ENCODE measurements around the gene ZG16.
"Not testable (repeated sequence)": the region's sequence is repeated elsewhere in the genome, so short reads cannot be mapped to it uniquely, and the experiment has no call there.

Gene ZG16

GRCh38 chr16:29756654-29757053, 21.4 kb upstream of the ZG16 start:
- TF ChIP-seq CTCF (IDR thresholded peaks at IDR 0.05; ENCODE audit: low read depth, low read length, missing control alignments): no peak
- DNase-seq (ENCODE audit: extremely low read depth, low read depth): no peak
- no peak overlapping the region for H3K4me3 ChIP-seq (replicated peaks; ENCODE audit: low read depth, low read length)

GRCh38 chr16:29757086-29757485, 21.0 kb upstream of the ZG16 start:
- not testable (repeated sequence) for DNase-seq (ENCODE audit: extremely low read depth, low read depth); H3K4me3 ChIP-seq (replicated peaks; ENCODE audit: low read depth, low read length)

- TF ChIP-seq CTCF (IDR thresholded peaks at IDR 0.05; ENCODE audit: low read depth, low read length, missing control alignments): no peak
- no peak overlapping the region for H3K4me3 ChIP-seq (replicated peaks; ENCODE audit: low read depth, low read length)
- DNase-seq (ENCODE audit: extremely low read depth, low read depth): no peak
These were observed 20.0 kb upstream of the ZG16 start for GRCh38 chr16:29757950-29758466.

- DNase-seq (ENCODE audit: extremely low read depth, low read depth): no peak
- no peak for TF ChIP-seq CTCF (IDR thresholded peaks at IDR 0.05; ENCODE audit: low read depth, low read length, missing control alignments)
- H3K4me3 ChIP-seq (replicated peaks; ENCODE audit: low read depth, low read length): no peak overlapping the region
These were observed 17.3 kb upstream of the ZG16 start for GRCh38 chr16:29760567-29761279.

- not testable (repeated sequence) for DNase-seq (ENCODE audit: extremely low read depth, low read depth); H3K4me3 ChIP-seq (replicated peaks; ENCODE audit: low read depth, low read length)
These were observed 16.8 kb upstream of the ZG16 start for GRCh38 chr16:29761280-29761651.

GRCh38 chr16:29761882-29762281, 16.2 kb upstream of the ZG16 start:
- no peak for TF ChIP-seq CTCF (IDR thresholded peaks at IDR 0.05; ENCODE audit: low read depth, low read length, missing control alignments)
- no peak for DNase-seq (ENCODE audit: extremely low read depth, low read depth)
- no peak overlapping the region for H3K4me3 ChIP-seq (replicated peaks; ENCODE audit: low read depth, low read length)

- DNase-seq (ENCODE audit: extremely low read depth, low read depth): no peak
- H3K4me3 ChIP-seq (replicated peaks; ENCODE audit: low read depth, low read length): no peak overlapping the region
- no peak for TF ChIP-seq CTCF (IDR thresholded peaks at IDR 0.05; ENCODE audit: low read depth, low read length, missing control alignments)
These were observed 14.7 kb upstream of the ZG16 start for GRCh38 chr16:29763326-29763725.
